Left kidney (tissue), 2 donors: ENCODE data around the gene ADCY9. TPM values are rescaled to one million over a fixed set of nuclear protein-coding genes. Genes with fewer than 3 reads are reported as not detected.

Source experiments
- DNase-seq: peaks from one replicate; pipeline ENCODE4 v3.0.0-alpha.2; 2013
- polyA plus RNA-seq: library from polyadenylated mRNA; unstranded; fragments of 120-200 nt; gene quantifications from one replicate; pipeline ENCODE4 v1.2.1, GENCODE V29; 2013; ENCODE audit not compliant: insufficient read length

The ADCY9 gene
- polyA plus RNA-seq, 1 donor: 9.5 TPM

GRCh38 chr16:4124535-4125294 is 8.5 kb upstream of the ADCY9 start:
- DNase-seq: no peak

DNA sequence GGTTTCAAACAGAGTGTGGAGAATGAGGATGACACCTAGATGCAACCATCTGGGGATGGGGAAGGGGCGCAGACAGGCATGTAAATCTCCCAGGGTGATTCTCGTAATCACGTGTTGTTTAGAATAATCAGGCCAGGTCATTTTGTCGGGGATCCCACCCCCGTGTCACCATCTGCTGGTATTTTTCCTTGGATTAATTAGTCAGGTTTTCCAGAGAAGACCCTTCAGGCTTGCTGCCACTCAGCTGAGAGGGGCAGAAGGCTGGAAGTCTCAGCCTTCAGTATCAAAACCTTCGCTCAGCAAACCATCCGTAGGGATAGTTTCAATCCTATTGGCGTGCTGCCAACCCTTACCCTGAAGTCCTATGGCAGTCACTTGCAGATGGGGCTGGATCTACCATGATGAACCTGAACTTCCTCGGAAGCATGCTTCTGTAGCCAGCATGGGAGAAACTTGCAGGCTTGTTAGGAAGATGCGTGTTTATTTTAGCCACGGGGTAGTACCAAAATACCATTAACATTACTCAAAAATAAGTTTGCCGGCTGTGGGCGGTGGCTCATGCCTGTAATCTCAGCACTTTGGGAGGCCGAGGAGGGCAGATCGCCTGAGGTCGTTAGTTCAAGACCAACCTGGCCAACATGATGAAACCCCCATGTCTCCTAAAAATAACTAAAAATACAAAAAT is 7.5 kb upstream of the ADCY9 start:
- no peak for DNase-seq

GRCh38 chr16:4120176-4120575 is 3.9 kb upstream of the ADCY9 start:
- DNase-seq: no peak

DNA sequence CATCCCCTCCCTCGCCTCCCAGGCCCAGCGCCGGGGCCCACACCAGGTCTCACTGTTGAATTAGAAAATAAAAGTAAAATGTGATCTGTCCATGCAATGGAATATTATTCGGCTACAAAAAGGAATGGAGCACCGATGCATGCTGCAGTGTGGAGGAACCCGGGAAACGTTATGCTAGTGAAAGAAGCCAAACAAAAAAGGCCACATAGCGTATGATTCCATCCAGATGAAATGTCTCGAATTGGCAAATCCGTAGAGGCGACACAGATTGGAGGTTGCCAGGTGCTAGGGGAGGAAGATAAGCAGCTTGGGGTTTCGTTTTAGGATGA is 972 bp upstream of the ADCY9 start:
- no peak for DNase-seq

- DNase-seq: no peak
These were observed 308 bp downstream of the ADCY9 start for GRCh38 chr16:4115949-4116318.

- DNase-seq: peak; percentile 34
These were observed 863 bp downstream of the ADCY9 start for GRCh38 chr16:4115209-4115948.

- DNase-seq: no peak
These were observed 1.7 kb downstream of the ADCY9 start for GRCh38 chr16:4114257-4115208.

GRCh38 chr16:4113358-4114256 is 2.6 kb downstream of the ADCY9 start:
- DNase-seq: no peak

DNA sequence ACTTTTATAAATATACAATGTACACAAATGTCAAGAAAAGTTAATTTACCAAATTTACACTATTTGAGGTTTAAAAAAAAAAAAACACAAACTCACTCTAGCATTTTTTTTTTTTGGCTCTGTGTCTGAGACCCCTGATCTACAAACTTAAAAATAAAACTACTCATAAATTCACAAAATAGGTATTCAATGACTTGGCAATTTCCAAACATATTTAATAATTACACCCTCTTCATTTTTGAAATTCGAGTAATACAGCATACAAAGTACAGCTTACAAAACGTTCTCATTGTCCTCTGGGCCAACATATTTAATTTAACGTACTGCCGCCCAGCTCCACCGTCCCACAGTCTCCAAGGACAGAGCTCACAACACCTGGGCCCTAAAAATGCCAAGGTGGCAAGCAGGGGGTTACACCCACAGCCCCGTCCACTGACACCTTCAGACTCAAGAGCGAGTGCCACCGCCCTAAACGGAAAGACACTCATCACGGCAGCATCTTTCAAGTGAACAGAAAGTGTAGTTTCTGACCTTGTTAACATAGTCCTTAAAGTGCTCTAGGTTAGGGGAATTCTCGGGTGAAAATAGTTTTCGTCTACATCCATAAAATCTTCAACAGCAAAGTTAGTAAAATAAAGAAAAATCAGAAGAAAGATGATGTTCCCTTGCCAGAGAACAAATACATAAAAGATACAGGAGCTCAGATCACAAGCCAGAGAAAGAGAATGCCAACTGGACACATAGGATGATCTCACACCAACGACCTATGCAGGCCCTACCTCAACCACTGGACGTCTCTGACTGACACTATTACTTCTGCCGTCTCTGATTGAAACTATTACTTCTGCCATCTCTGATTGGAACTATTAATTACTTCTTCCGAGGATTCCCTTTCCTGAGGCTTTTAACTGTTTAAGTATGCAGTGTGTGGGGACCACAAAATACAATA is 4.2 kb downstream of the ADCY9 start:
- no peak for DNase-seq

GRCh38 chr16:4110680-4111079 is 5.6 kb downstream of the ADCY9 start:
- no peak for DNase-seq

DNA sequence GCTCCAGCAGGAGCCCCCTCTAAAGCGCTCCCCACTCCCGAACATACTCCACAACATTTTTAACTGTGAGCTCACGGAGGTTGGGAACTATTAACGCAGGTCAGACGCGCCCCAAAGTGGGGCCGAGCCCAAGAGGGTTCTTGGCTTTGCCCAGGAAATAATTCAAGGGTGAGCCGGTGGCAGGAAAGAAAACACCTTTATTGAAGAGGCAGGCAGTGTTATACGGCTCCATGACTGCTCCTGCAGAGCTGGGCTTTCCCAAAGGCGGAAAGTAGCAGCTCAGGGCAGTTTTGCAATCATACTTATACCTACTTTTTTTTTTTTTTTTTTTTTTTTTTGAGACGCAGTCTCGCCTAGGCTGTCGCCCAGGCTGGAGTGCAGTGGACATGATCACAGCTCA is 6.2 kb downstream of the ADCY9 start:
- DNase-seq: no peak

GRCh38 chr16:4109250-4109736 is 6.9 kb downstream of the ADCY9 start:
- no peak for DNase-seq

- no peak for DNase-seq
These were observed 9.7 kb downstream of the ADCY9 start for GRCh38 chr16:4106516-4106915.

DNA sequence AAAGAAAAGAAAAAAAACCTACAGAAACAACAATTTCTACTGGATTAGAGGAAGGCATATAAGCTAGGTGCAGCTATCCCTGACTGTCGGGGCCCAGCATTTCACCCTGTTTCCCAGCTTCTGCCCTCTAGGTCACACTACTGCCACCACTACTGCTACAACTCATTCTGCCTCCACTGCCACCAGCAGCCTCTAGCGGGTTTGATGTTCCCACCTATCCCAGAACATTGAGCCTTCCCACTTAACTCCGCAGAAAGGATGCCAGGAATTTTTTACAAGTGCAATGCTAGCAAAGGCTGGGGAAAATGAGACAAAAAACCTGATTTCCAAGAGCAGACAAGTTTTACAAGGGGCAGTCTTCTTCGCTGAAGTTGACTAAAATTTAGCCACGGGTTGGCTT is 10.4 kb downstream of the ADCY9 start:
- no peak for DNase-seq

DNA sequence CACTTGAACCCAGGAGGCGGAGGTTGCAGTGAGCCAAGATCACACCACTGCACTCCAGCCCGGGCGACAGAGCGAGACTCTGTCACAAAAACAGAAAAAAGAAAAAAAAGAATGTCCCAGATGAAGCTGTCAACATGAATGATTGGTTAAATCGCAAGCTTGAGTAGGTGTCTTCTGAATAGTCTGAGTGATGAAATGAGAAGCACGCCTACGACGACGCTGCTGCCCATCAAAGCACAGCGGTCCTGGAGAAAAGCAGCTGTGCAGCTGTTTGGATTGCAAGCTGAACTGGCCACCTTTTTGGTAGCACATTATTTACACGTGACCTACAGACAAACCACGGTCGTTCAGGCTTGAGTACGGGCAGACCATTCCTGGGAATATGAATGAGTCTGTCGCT is 12.5 kb downstream of the ADCY9 start:
- no peak for DNase-seq

DNA sequence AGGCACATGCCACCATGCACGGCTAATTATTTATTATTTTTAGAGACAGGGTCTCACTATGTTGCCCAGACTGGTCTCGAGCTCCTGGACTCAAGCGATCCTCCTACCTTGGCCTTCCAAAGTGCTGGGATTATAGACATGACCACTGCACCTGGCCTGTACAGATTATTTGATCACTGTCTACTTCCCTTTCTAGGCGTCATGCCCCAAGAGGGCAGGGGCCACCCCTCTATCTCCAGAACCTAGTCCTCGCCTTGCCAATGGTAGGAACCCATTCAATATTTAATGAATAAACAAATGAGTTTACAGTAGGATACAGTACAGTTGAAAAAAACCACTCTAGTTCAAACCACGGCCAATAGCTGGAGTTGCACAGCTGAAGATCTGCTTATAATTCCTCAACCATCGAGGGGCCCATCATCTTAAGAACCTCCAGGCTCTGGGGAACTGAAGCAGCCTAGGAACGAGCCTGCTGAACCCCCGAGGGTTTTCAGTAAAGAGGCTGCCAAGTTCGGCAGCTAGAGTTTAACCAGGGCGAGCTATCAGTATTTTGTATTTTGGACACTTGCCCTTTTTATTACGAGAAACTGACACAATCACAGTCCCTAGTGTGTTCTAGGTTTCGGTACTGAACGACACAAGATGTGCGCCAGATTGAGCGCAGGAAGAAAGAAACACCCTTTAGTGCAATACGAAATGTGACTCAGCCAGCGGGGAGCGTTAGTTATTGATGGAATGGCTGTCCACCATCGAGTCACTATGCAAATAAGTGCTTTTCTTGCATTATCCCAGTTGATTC is 14.6 kb downstream of the ADCY9 start:
- no peak for DNase-seq

GRCh38 chr16:4098501-4098900 is 17.7 kb downstream of the ADCY9 start:
- DNase-seq: no peak

DNA sequence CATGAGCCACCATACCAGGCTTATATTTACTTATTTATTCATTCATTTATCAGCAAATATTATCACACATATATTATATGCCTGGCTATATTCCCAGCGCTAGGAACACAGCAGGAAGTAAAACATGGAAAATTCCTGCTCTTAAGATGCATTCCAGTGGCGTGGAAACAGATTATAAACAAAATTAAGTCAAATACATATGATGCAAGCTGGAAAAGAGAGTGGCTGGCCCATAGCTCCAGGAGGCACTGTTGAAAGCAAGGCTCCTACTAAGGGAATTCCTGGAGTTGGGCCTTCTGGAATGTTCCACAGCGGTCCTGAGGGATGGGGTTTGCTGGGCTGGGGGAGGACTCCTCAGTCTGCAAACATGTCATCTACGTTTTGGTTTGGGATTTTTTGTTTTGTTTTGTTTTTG is 18.4 kb downstream of the ADCY9 start:
- no peak for DNase-seq

DNA sequence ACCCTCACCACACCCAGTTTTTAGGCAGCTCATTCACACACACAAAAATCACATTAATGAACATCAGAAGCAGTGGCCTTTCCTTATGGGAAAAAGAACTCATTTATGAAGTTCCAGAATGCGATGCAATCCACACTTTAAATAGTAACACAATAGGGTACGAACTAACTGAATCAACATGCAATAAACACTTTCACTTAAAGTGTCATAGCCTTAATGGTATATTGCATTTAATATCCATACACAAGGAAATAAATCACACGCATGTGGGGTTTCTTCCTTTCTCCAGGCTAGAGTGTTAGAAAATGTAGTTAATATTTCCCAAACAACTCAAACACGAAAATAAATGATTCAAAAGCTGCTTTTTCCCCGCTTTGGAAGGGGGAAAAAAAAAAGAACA is 19.7 kb downstream of the ADCY9 start:
- DNase-seq: no peak
